Activated T-cell treated with anti-CD3 and anti-CD28 coated beads for 48 hours (primary cell): ENCODE measurements around the gene NAT10.

ENCODE experiments used
- DNase-seq: peaks from one replicate; pipeline ENCODE4 v3.0.0-alpha.2; 2020; ENCODE audit warnings: low read depth

Gene NAT10

DNA sequence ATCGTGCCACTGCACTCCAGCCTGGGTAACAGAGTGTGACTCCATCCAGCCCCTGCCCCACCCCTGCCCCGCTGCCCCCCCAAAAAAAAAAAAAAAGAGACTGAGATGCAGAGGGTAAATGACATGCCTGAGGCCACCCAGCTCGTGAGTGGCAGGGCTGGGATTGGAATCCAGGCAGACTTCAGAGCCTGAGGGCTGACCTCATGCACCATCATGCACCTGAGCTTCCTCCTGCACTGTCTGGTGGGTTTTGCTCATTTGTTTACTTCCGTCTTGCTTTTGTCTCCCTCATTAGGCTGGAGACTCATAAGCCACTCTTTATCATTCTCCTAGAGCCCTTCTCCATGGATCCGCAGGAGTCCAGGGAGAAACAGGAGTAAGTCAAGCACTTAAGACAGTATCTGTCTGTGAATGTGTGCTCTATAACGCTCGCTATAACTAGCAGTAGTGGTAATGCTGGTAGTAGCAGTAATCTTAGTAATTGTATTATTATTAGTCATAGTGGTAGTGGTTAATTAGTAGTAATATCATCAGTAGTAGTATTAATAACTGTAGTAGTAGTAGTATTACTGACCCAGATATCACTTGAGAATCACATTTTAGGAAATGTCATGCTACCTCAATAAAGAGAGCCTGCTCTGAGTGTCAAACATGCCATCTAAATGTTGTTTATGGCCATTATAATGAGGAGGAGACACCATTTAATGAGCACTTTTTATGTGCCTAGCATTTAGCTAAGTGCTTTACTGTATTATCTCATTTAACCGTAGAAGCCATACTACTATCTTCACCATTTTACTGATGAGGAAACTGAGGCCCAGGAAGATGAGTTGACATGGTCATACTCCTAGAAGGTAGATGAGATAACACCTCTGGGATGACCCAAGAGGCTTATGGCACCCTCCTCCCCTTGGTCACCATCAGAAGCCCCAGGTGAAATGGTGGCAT is 85.0 kb downstream of the NAT10 start:
- DNase-seq: no peak

- no peak for DNase-seq
Measured at GRCh38 chr11:34191578-34191977, 86.1 kb downstream of the NAT10 start.

- DNase-seq: no peak
Measured at GRCh38 chr11:34192481-34193401, 87.3 kb downstream of the NAT10 start.

GRCh38 chr11:34194576-34195335 is 89.3 kb downstream of the NAT10 start:
- DNase-seq: no peak
